ENCODE measurements around the gene TNFRSF25. TPM values are rescaled to one million over a fixed set of nuclear protein-coding genes. Genes with fewer than 3 reads are reported as not detected.
A peak's percentile ranks its signal among the peaks of the same experiment; 100 is the strongest.
"Not testable (repeated sequence)": the region's sequence is repeated elsewhere in the genome, so short reads cannot be mapped to it uniquely, and the experiment has no call there.

Gene TNFRSF25
- polyA plus RNA-seq, 2 of the 4 experiments (the other 2 are of a cell fraction): 0.65 to 3.4 TPM

- Histone ChIP-seq H3K4me3 (no peak overlapping the region), H3K9me3 (no peaks in the 10 kb centered on the region), H3K4me1 (peaks cover 5% of the 10 kb centered on the region; the same call in 1 of the 3 replicates), H3K4me2 (no peak overlapping the region), H3K27ac (no peak overlapping the region)
- DNase-seq (ENCODE audit: low read depth in 1 of 2, low spot score in 1 of 2) (peak; percentile 73 to 76), ATAC-seq (peak; percentile 74 to 83), FAIRE-seq (no peak)
- WGBS (ENCODE audit: missing lambda C conversion rate): 0% methylated on average over 5 of the region's 5 CpGs
- POLR2A ChIA-PET: no interaction called here
- CTCF ChIA-PET: interaction anchor here (0.7 to 6.7 kb wide), 33 partner anchors 10 to 232 kb away, joined by 3 to 96 read pairs (median 5); partner anchors contain the start of genes ESPN and HES2
- TF ChIP-seq CTCF (IDR thresholded peaks at IDR 0.05) (peak; percentile 56), NFE2L2 (conservative IDR thresholded peaks at IDR 0.05; ENCODE audit: low read length) (no peak), RAD21 (conservative IDR thresholded peaks at IDR 0.05 in 1 of 2, IDR thresholded peaks at IDR 0.05 in 1 of 2) (peak; percentile 50 to 51; a peak in 4 of 5 replicates), SMC3 (IDR thresholded peaks at IDR 0.05) (peak; percentile 49; the same call in 2 of the 3 replicates), GATA3 (IDR thresholded peaks at IDR 0.05; ENCODE audit: borderline replicate concordance) (no peak), REST (IDR thresholded peaks at IDR 0.05) (no peak)
Observed at GRCh38 chr1:6438047-6438525, 27.9 kb downstream of the TNFRSF25 start.

- H3K27ac ChIP-seq, H3K4me1 ChIP-seq, POLR2A ChIA-PET, H3K9me3 ChIP-seq, FAIRE-seq, H3K4me3 ChIP-seq: not testable (repeated sequence)
- DNase-seq (ENCODE audit: low read depth in 1 of 2, low spot score in 1 of 2) (peak in 1 of 2 experiments; percentile 63), ATAC-seq (peak; percentile 41 to 66; a peak in 5 of 6 replicates)
- 0 out of 3 replicates have a peak overlapping the region, but pooled peaks have one; percentile 14 for H3K4me2 ChIP-seq
- 44% methylated on average over 11 of the region's 22 CpGs for WGBS (ENCODE audit: missing lambda C conversion rate)
- TF ChIP-seq SMC3 (IDR thresholded peaks at IDR 0.05) (0 out of 3 replicates have a peak, but pooled peaks have one; percentile 10), CTCF (IDR thresholded peaks at IDR 0.05) (peak; percentile 36; the same call in 2 of the 3 replicates), RAD21 (conservative IDR thresholded peaks at IDR 0.05 in 1 of 2, IDR thresholded peaks at IDR 0.05 in 1 of 2) (peak in 1 of 2 experiments; percentile 23; a peak in 2 of 5 replicates)
- CTCF ChIA-PET: interaction anchor here (0.7 to 6.7 kb wide), 29 partner anchors 9 to 233 kb away, joined by 3 to 96 read pairs (median 6); partner anchors contain the start of genes ESPN and HES2
Observed at GRCh38 chr1:6437012-6437700, 28.8 kb downstream of the TNFRSF25 start.

GRCh38 chr1:6436277-6436676, 29.7 kb downstream of the TNFRSF25 start:
- H3K27ac ChIP-seq; H3K4me3 ChIP-seq; H3K4me1 ChIP-seq; H3K9me3 ChIP-seq; H3K4me2 ChIP-seq; ATAC-seq; DNase-seq (ENCODE audit: low read depth in 1 of 2, low spot score in 1 of 2); POLR2A ChIA-PET; FAIRE-seq: not testable (repeated sequence)
- WGBS (ENCODE audit: missing lambda C conversion rate): 71% methylated on average over 3 of the region's 3 CpGs
- CTCF ChIA-PET: interaction anchor here (2.7 to 6.7 kb wide), 5 partner anchors 11 to 88 kb away, joined by 18 to 96 read pairs (median 28); partner anchors contain the start of genes ESPN and HES2
